Measurements from ENCODE around the gene AURKA.
"Not testable (repeated sequence)": the region's sequence is repeated elsewhere in the genome, so short reads cannot be mapped to it uniquely, and the experiment has no call there.

The AURKA gene

DNA sequence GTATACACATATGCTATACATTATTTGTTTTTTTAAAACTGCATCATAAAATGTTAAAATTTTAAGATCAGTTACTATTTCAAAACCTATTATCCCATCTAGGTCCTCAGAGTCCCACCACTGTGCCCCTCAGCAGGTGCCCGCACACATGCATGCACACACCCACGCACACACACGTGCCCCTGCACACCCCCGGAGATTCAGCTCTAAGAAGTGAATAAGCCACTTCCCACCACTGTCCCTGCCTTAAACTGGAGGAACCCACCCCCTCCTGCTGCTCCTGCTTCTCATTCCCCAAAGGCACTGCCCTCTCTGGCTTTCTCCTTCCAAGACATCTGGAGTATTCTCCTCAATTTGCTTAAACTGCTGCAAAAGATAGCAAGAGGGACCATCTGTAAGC lies 38.7 kb downstream of the AURKA start:
- no peak for FAIRE-seq

DNA sequence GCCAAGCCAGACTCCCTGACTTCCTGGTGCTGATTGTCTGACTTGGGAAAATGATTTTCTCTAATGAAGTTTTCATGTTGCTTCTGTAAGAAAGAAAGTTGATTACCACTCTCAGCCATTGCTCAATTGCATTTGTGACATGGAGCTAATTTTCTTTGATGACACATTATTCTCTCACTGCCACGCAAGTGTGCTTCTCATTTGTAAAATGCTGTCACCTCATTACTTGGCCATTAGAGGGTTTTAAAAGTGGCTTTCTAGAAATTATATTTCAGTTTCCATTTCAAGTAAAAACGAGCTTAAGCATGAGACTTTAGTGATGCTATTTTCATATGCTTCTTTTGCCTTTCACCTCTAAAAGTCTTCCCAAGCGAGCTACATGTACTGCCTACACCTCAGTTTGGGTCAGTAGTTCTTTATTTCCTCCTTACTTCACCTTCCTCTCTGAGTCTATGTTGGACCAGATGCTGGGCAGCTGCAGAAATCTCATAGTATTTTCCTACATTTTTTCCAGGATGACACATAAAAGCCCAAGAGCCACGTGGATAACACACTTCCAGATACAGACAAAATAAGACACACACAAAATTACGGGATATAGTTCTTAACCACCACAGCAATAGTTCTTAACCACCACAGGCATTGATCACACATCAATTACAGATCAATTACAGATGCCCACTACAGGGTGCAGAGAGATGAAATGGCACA lies 39.5 kb downstream of the AURKA start:
- FAIRE-seq, result no peak

DNA sequence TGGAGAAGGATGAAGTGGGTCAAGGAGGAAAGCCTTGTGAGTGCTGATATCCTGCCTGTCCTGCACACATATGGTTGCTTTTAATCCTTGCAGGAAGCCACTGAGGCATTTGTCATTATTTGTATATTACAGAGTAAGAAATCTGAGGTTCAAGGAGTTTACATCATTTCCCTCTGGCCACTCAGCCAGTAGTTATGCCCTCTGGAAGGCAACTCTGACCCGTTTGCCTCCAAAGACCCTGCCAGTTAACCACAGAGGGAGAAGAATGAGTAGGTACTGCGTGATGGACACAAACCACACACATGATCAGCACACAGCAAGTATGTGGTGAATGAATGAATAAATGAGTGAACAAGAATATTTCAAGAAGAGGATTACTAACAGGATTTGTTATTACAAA lies 41.2 kb downstream of the AURKA start:
- no peak for FAIRE-seq

DNA sequence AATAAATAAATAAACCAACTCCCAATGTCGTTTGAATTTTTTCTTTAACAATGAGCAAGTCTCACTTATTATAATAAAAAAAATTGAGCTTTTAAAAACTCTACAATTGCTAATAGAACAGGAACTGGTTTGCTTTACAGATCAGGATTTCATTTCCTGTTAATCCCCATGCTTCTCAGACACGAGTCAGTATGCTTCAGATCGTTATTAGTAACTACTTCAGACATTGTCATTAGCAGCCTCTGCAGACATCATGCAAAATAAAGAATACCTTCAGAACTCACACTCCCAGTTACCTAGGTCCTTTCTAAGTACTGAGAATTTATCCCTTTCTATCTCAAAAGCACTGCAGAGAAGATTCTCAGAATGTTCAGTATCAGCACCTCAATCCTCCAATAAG lies 43.3 kb downstream of the AURKA start:
- no peak for FAIRE-seq

DNA sequence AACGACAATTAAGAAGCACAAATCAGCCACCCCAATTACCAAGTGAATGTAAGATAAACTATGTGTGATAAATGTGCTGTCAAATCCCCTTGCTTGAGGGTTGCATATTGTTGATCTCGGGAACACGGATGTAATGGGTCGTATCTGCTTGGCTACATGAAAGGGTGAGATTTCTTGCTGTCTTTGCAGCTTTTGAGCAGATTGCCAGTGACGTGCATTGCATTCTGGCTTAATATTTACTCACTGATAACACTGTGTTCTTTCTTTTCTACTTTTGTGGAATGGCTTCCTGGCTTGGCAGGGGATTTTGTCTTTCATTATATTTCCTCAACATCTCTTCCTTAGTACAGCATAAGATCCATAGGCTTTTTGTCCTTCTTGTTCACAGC lies 43.7 kb downstream of the AURKA start:
- FAIRE-seq, result no peak

DNA sequence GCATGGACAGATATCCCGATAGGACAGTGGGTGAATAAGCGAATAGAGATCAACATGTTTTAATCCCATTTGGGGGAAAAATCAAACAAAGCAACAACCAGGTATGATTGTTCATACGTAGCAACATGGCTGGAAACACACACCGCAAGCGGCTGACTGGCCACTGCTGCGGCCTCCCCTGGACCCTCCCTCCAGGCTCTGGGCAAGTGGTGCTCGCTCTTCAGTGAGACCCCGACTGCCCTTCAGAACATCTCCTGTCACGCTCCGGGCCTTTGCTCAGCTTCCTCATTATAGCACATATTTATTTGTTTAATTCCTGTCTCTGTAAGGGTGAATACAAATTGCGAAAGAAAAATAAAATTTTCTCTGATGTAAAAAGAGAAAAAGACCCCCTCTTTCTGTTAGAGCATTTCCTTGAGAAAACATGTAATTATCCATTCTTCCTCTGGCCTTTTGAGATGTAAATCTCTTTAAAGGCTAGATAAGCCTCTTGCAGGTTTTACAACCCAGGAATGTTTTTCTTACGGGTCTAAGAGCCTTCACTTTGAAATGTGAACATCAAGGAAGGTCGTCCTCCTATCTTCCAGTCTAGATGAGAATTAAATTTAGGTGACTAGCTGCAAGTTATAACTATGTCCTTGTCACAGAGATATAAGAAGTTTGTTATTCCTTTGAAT lies 44.2 kb downstream of the AURKA start:
- no peak for FAIRE-seq

DNA sequence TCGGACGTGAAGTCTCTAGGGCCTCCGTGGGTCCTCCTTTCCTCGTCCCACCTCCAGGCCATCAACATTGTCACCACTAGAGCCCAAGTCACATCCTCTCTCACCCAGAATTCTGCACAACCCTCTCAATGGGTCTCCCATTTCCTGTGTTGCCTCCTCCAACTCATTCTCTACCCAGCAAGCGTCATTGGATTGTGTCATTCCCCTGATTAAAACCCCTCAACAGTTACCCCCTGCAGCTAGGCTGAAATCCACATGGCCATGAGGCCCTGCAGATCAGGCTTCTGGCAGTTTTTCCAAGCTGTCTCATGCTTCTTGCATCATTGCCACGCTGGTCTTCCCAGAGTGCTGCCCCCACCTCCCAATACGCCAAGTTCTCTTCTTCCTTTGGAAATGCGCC lies 46.1 kb downstream of the AURKA start:
- no peak for FAIRE-seq

DNA sequence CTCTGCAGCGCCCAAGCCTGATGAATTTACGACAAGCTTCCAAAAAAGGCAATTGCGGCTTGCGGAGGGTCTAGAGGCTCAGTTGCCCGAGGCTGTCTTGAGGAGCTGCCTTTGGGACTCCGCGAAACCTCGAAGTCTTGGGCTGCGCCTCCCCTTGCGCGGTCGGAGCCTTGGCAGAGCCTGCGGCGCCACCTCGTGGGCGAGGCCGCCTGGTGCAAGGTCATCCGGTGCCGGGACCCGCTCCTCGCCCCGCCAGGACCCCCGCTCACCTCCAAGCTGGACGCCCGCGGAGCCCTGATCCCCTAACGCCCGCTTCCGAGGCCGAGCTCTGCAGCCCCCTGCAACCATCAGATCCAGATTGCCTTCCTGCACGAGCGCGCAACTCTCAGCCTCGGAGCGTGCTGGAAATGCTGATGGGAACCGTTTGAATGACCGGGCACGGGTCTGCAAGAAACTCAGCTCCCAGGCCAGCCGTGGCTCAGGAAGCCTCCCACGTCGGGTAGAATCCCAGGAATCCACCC lies 48.1 kb downstream of the AURKA start:
- FAIRE-seq, result no peak

DNA sequence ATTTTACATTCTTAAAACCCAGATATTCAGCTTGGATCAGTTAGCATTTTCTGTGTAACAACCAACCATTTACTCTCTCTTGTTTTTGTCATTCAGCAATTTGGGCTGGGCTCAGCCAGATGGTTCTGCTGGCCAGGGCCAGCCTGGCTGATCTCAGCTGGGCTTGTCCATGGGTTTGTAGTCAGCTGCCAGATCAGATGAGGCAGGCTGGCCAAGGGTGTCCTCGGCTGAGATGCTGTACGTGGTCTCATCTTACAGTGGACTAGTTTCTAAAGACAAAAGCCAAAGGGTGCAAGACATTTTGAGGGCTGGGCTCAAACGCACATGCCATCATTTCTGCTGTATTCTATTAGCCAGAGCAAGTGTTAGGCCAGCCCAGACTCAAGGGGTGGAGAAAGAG lies 49.2 kb downstream of the AURKA start:
- FAIRE-seq, result no peak

DNA sequence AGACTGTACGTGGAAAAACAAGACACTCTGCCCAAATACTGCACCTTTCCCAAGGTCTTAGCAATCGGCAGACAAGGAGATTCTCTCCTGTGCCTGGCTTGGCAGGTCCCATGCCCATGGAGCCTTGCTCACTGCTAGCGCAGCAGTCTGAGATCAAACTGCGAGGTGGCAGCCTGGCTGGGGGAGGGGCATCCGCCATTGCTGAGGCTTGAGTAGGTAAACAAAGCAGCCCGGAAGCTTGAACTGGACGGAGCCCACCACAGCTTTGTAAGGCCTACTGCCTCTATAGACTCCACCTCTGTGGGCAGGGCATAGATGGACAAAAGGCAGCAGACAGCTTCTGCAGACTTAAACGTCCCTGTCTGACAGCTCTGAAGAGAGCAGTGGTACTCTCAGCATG lies 55.3 kb downstream of the AURKA start:
- not testable (repeated sequence) for FAIRE-seq

DNA sequence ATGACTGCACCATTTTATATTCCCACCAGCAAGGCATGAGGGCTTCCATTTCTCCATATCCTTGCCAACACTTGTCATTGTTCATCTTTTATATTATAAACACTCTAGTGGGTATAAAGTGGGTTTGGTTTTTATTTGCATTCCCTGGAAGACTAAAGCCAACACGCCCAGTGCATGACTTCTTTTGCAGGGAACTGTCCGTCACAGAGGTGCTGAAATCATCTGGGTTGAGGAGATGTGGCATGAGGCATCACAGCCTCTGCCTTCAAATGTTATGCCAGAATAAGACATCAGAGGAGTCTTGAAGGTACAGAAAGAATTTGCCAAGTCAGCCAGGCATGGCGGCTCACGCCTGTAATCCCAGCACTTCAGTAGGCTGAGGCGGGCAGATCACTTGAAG lies 63.2 kb downstream of the AURKA start:
- FAIRE-seq, result no peak

DNA sequence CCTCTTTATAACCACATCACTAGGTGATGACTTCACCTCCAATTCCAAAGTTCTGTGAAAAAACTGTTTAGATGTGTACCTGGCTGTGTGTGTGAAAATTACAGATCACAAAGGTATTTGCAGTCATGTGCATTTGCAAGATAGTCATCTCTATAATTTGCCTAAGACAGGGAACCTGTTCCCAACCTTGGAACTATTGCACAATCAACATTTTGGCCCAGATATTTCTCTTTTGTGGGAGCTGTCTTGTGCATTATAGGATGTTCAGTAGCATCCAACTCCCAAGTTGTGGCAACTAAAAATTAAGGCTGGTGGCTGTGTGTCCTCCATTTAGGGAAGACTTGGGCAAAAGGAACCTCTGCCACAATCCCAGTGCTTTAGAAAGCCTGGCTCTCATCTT lies 67.2 kb downstream of the AURKA start:
- no peak for FAIRE-seq

DNA sequence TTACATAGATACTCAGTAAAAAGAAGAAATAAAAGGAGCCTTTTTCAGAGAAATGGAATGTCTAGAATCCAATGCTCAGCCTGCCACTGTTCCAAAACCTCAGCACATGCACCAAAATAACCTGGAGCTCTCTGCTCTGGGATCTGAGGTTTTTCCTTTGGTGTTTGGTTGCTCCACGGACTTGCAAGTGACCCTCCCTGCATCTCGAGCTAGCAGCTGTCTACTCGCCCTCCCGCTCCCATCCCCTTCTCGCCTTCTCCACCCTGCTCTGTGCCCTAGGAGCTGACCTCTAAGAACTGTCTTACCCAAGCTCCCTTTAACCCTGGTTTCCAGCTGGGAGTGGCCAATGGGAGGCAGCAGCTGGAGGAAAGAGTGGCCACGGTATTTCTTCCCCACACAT lies 68.4 kb downstream of the AURKA start:
- no peak for FAIRE-seq

DNA sequence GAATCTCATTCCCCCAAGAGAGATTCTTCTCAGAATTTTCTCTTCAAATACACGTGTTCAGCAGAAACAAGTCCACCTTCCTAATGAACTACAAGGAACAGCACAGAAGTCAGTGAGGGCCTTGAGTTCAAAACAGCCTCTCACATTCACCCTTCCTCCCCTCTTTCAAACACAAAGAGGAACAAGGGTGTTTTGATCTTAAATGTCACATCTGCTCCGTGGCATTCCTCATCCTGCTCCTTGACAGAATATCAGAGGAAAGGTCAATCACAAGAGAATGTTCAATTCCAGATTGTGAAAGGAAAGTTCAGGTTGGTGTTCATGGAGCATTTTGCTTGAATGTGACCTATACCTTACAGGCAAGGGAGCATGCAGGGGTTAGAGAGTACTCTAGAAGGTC lies 68.8 kb downstream of the AURKA start:
- FAIRE-seq, result no peak

DNA sequence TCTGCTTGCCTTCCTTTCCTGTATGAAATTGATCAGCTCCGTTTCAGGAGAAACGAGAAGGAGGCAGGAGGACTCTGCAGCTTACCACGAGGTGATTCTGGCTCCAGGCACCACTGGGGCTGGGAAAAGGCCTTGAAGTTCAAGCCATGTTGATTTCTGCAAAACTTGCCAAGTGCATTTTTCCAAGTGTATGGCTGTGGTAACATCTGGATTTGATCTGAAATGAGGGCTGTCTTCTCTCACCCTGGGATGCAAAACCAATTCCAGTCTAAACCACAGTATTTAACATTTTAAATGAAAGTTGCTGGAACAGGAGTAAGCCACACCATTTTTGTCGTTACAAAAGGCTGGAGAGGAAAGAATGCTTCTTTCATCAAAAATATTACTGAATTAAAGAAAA lies 69.3 kb downstream of the AURKA start:
- FAIRE-seq, result no peak

All from TTC549 (cell line).